H1 (cell line): ENCODE results near the gene GNA12. TPM values are rescaled to one million over a fixed set of nuclear protein-coding genes. Genes with fewer than 3 reads are reported as not detected.

ENCODE experiments used
- CTCF ChIA-PET: fragments of 300-600 bp; sonication (Branson Sonifier 250); formaldehyde crosslinking; loops from one replicate; lab custom pipeline; 2021; ENCODE audit not compliant: partially characterized antibody; lab: Charles Lee
- POLR2A ChIA-PET: fragments of 300-600 bp; sonication (Branson Sonifier 250); formaldehyde crosslinking; loops from one replicate; lab custom pipeline; 2021; ENCODE audit warnings: inconsistent platforms; ENCODE audit not compliant: partially characterized antibody; lab: Charles Lee
- DNase-seq, 2 experiments: peaks; one replicate each; pipeline versions ENCODE4 v3.0.0 to v3.0.0-alpha.2; 2010 to 2022; ENCODE audit warnings: low spot score in 2 of 2, low read depth in 1 of 2, mixed read lengths in 1 of 2
- FAIRE-seq: peaks from 2 replicates; lab custom pipeline; 2011; peaks lifted over from hg19 to GRCh38; lab: Jason Lieb, UNC
- H2AFZ ChIP-seq: 2 replicates; pipeline ENCODE4 v1.8.1; 2012; ENCODE audit warnings: low read length, inconsistent platforms
- H2AK5ac ChIP-seq: 2 replicates; pipeline ENCODE4 v1.6.1; 2013; ENCODE audit warnings: low read depth, low read length
- H2BK120ac ChIP-seq: replicated peaks from 2 replicates; pipeline ENCODE3; 2013; ENCODE audit warnings: low read depth, low read length, inconsistent platforms
- H2BK12ac ChIP-seq: 2 replicates; pipeline ENCODE4 v1.6.1; 2013; ENCODE audit warnings: low read depth, low read length
- H2BK15ac ChIP-seq: 2 replicates; pipeline ENCODE4 v1.6.1; 2013; ENCODE audit warnings: low read length
- H2BK20ac ChIP-seq: 2 replicates; pipeline ENCODE4 v1.6.1; 2013; ENCODE audit warnings: low read length
- H2BK5ac ChIP-seq: 2 replicates; pipeline ENCODE4 v1.6.1; 2013; ENCODE audit warnings: low read depth, low read length
- H3K14ac ChIP-seq: 2 replicates; pipeline ENCODE4 v1.6.1; 2013; ENCODE audit warnings: inconsistent platforms; ENCODE audit not compliant: insufficient read length
- H3K18ac ChIP-seq: 2 replicates; pipeline ENCODE4 v1.6.1; 2013; ENCODE audit warnings: low read length; ENCODE audit errors: extremely low read depth
- H3K23ac ChIP-seq: 2 replicates; pipeline ENCODE4 v1.6.1; 2013; ENCODE audit warnings: inconsistent platforms; ENCODE audit not compliant: insufficient read length
- H3K23me2 ChIP-seq: 2 replicates; pipeline ENCODE4 v1.6.1; 2013; ENCODE audit warnings: low read depth, low read length
- H3K27ac ChIP-seq: 2 replicates; pipeline ENCODE4 v1.6.1; 2011; ENCODE audit warnings: low read depth, low read length, inconsistent platforms
- H3K27me3 ChIP-seq, 4 experiments: replicated peaks in 1 of 4; 1 replicate in 1 of 4; 2 replicates in 3 of 4; pipeline versions ENCODE4 v1.6.1 to v1.8.1; 2011 to 2013; ENCODE audit warnings: low read length in 3 of 4, mild to moderate bottlenecking in 3 of 4, inconsistent platforms in 2 of 4, mixed read lengths in 2 of 4, moderate library complexity in 1 of 4; ENCODE audit not compliant: control insufficient read depth in 3 of 4, insufficient read depth in 3 of 4; ENCODE audit errors: extremely low read depth in 1 of 4
- H3K36me3 ChIP-seq, 4 experiments: 2 replicates each; pipeline versions ENCODE4 v1.6.1 to v1.8.1; 2011 to 2013; ENCODE audit warnings: mild to moderate bottlenecking in 4 of 4, low read length in 3 of 4, moderate library complexity in 2 of 4, control low read depth in 1 of 4, inconsistent platforms in 1 of 4; ENCODE audit not compliant: insufficient read depth in 4 of 4, control insufficient read depth in 2 of 4
- H3K4ac ChIP-seq: replicated peaks from 2 replicates; pipeline ENCODE3; 2013; ENCODE audit warnings: low read length, low read depth, mixed read lengths, inconsistent platforms; ENCODE audit not compliant: insufficient read length
- H3K4me1 ChIP-seq, 4 experiments: replicated peaks in 1 of 4; 1 replicate in 1 of 4; 2 replicates in 3 of 4; pipeline versions ENCODE4 v1.6.1 to v1.8.1; 2011 to 2013; ENCODE audit warnings: low read length in 3 of 4, inconsistent platforms in 2 of 4, mixed read lengths in 1 of 4; ENCODE audit not compliant: insufficient read depth in 4 of 4, control insufficient read depth in 3 of 4
- H3K4me2 ChIP-seq, 2 experiments: 2 replicates each; pipeline versions ENCODE4 v1.6.1 to v1.8.1; 2011 to 2013; ENCODE audit warnings: low read depth in 2 of 2, low read length in 2 of 2, control low read depth in 1 of 2, inconsistent platforms in 1 of 2, mild to moderate bottlenecking in 1 of 2; ENCODE audit not compliant: insufficient read depth in 1 of 2
- H3K4me3 ChIP-seq, 4 experiments: fragments of 200-600, 300-600 bp in 1 of 4; sonication (generic), shearing (Covaris generic), sonication (Bioruptor Twin) in 1 of 4; 2 replicates each; pipeline versions ENCODE4 v1.5.1 to v1.8.1; 2011 to 2016; ENCODE audit warnings: low read length in 4 of 4, low read depth in 3 of 4, control low read depth in 2 of 4, inconsistent platforms in 2 of 4, mild to moderate bottlenecking in 2 of 4, mixed read lengths in 1 of 4, moderate library complexity in 1 of 4; ENCODE audit not compliant: insufficient read depth in 2 of 4; ENCODE audit errors: extremely low read depth in 1 of 4
- H3K56ac ChIP-seq: replicated peaks from 2 replicates; pipeline ENCODE3; 2013; ENCODE audit warnings: low read depth, mild to moderate bottlenecking, mixed read lengths, low read length, inconsistent platforms; ENCODE audit not compliant: insufficient read length
- H3K79me1 ChIP-seq: 2 replicates; pipeline ENCODE4 v1.6.1; 2013; ENCODE audit warnings: low read depth, low read length, control low read depth
- H3K79me2 ChIP-seq, 2 experiments: 2 replicates each; pipeline versions ENCODE4 v1.6.1 to v1.8.1; 2012 to 2013; ENCODE audit warnings: low read length in 2 of 2, mild to moderate bottlenecking in 2 of 2, inconsistent platforms in 1 of 2; ENCODE audit not compliant: insufficient read depth in 2 of 2, control insufficient read depth in 1 of 2
- H3K9ac ChIP-seq, 4 experiments: replicated peaks in 1 of 4; 1 replicate in 1 of 4; 2 replicates in 3 of 4; pipeline versions ENCODE4 v1.6.1 to v1.8.1; 2011 to 2013; ENCODE audit warnings: low read depth in 3 of 4, low read length in 3 of 4, control low read depth in 2 of 4, mild to moderate bottlenecking in 2 of 4, moderate library complexity in 2 of 4, inconsistent platforms in 1 of 4; ENCODE audit errors: extremely low read depth in 1 of 4
- H3K9me3 ChIP-seq, 2 experiments: 2 replicates each; pipeline versions ENCODE4 v1.6.1 to v1.8.1; 2012 to 2013; ENCODE audit warnings: mild to moderate bottlenecking in 2 of 2, moderate library complexity in 2 of 2, control low read depth in 1 of 2, inconsistent platforms in 1 of 2, low read depth in 1 of 2, low read length in 1 of 2, mixed read lengths in 1 of 2; ENCODE audit not compliant: insufficient read depth in 2 of 2
- H4K20me1 ChIP-seq, 2 experiments: replicated peaks in 1 of 2; 2 replicates each; pipeline versions ENCODE3 to v1.8.1; 2011 to 2013; ENCODE audit warnings: inconsistent platforms in 2 of 2, low read length in 2 of 2, mild to moderate bottlenecking in 1 of 2; ENCODE audit not compliant: insufficient read depth in 2 of 2, control insufficient read depth in 1 of 2
- H4K5ac ChIP-seq: 2 replicates; pipeline ENCODE4 v1.6.1; 2013; ENCODE audit warnings: low read length, low read depth, mixed read lengths, inconsistent platforms; ENCODE audit not compliant: insufficient read length
- H4K8ac ChIP-seq: 2 replicates; pipeline ENCODE4 v1.8.0; 2013; ENCODE audit warnings: mild to moderate bottlenecking, moderate library complexity, low read length, inconsistent platforms; ENCODE audit not compliant: insufficient read depth; ENCODE audit errors: extremely low read depth
- H4K91ac ChIP-seq: replicated peaks from 2 replicates; pipeline ENCODE3; 2013; ENCODE audit warnings: low read length, mixed read lengths, inconsistent platforms; ENCODE audit not compliant: insufficient read length
- RFX5 ChIP-seq: IDR thresholded peaks from 2 replicates; pipeline ENCODE4 v1.6.1; 2011; ENCODE audit warnings: low read depth, low read length, improper control_type of control experiment, borderline replicate concordance
- ZNF274 ChIP-seq: IDR thresholded peaks from 2 replicates; pipeline ENCODE4 v1.7.0; 2012; ENCODE audit warnings: low read length, borderline replicate concordance; ENCODE audit errors: extremely low read depth
- WGBS, 2 experiments: shearing (Covaris generic) in 1 of 2; methylation state at CpG; one replicate each; pipeline versions ENCODE4 v1.1.6 to v1.1.7; 2013 to 2015; ENCODE audit warnings: low lambda C conversion rate in 2 of 2, mixed read lengths in 2 of 2, inconsistent platforms in 1 of 2, low coverage in 1 of 2, missing lambda C conversion rate in 1 of 2; ENCODE audit not compliant: insufficient replicate concordance in 2 of 2, insufficient coverage in 1 of 2, insufficient read length in 1 of 2; ENCODE audit errors: extremely low coverage in 1 of 2, missing lambda C conversion rate in 1 of 2; 5-methylcytosine and 5-hydroxymethylcytosine counted together
- polyA plus RNA-seq, 7 experiments: library from polyadenylated mRNA; depleted of rRNA in 3 of 7; stranded (reverse) in 5 of 7; unstranded in 2 of 7; fragments of >200 nt in 5 of 7; fragments of 200-250 nt in 2 of 7; gene quantifications; 1 replicate in 5 of 7; 2 replicates in 1 of 7; 4 replicates in 1 of 7; pipeline versions ENCODE4 v1.2.1 to v1.2.3, GENCODE V29; 2011 to 2013; ENCODE audit warnings: missing spikeins in 2 of 7, mixed read lengths in 2 of 7
- total RNA-seq: library from RNA; stranded (reverse); fragmentation: NEBNext Ultra II Directional; extraction: Animal tissue kit (Norgen Biotek cat#: 25700); gene quantifications from 2 replicates; pipeline ENCODE4 v1.2.1, GENCODE V29; 2021

GNA12 gene
- total and polyA plus RNA-seq, 2 of the 8 experiments (the other 6 are each of a cell fraction or from before 2014, with no cell fraction given), result 96.5 to 109 TPM

- WGBS, 2 experiments, result 69% methylated on average over 6 of the region's 6 CpGs; no CpG with 5 or more reads in 1 of the 2 experiments
- POLR2A ChIA-PET, result no interaction called here
- Histone ChIP-seq H3K4ac (no peak overlapping the region), H2AFZ (no peak overlapping the region), H3K18ac (no peak overlapping the region), H3K79me2 (no peaks in the 10 kb centered on the region), H3K4me1 (peaks cover 0 to 5% (median under 1%) of the 10 kb centered on the region in 4 experiments; a peak in 1 of 7 replicates), H4K5ac (no peak overlapping the region), H2BK20ac (no peak overlapping the region), H3K79me1 (no peaks in the 10 kb centered on the region), H3K9ac (no peak overlapping the region), H4K20me1 (peaks cover 0 to 1% of the 10 kb centered on the region in 2 experiments), H3K9me3 (no peaks in the 10 kb centered on the region), H3K23ac (no peak overlapping the region), H3K27me3 (no peaks in the 10 kb centered on the region), H3K56ac (no peak overlapping the region), H3K4me2 (no peak overlapping the region), H3K14ac (no peak overlapping the region), H4K8ac (no peak overlapping the region), H2BK12ac (no peak overlapping the region), H4K91ac (no peak overlapping the region), H2BK120ac (no peak overlapping the region), H3K4me3 (no peak overlapping the region), H2BK15ac (no peak overlapping the region), H3K23me2 (no peaks in the 10 kb centered on the region), H3K27ac (no peak overlapping the region), H3K36me3 (no peaks in the 10 kb centered on the region), H2BK5ac (no peak overlapping the region), H2AK5ac (no peak overlapping the region)
- CTCF ChIA-PET, result interaction anchor here (1.0 to 9.1 kb wide), 7 partner anchors 13 to 214 kb away, joined by 3 to 125 read pairs (median 7); no protein-coding TSS in a partner anchor
- TF ChIP-seq RFX5 (no peak), ZNF274 (no peak)
- DNase-seq (no peak), FAIRE-seq (no peak)
Measured at GRCh38 chr7:2706685-2707126, 137.4 kb downstream of the GNA12 start.
